Measurements from ENCODE around the gene SERPINA1. TPM values are rescaled to one million over a fixed set of nuclear protein-coding genes. Genes with fewer than 3 reads are reported as not detected.

SERPINA1 gene
- total RNA-seq, 6 experiments from 2014 or later: 0.07 to 0.40 (median 0.17) TPM; not detected in 3

GRCh38 chr14:94377866-94378470, 10.4 kb downstream of the SERPINA1 start:
- no peak for DNase-seq
- Mint-ChIP-seq H3K27ac (no peak overlapping the region), H3K4me3 (no peak overlapping the region), H3K4me1 (ENCODE audit: low read depth) (peaks cover 24% of the 10 kb centered on the region), H3K36me3 (ENCODE audit: low read depth) (no peaks in the 10 kb centered on the region; the same call in none of the 2 replicates), H3K27me3 (ENCODE audit: insufficient read depth) (peaks cover 12% of the 10 kb centered on the region), H3K9me3 (peaks cover 32% of the 10 kb centered on the region)
- TF ChIP-seq CTCF (IDR thresholded peaks at IDR 0.05): no peak

- DNase-seq: no peak
- Mint-ChIP-seq H3K4me3 (no peak overlapping the region), H3K4me1 (ENCODE audit: low read depth) (peaks cover 31% of the 10 kb centered on the region), H3K27me3 (ENCODE audit: insufficient read depth) (peaks cover 12% of the 10 kb centered on the region), H3K9me3 (peaks cover 35% of the 10 kb centered on the region), H3K27ac (no peak overlapping the region), H3K36me3 (ENCODE audit: low read depth) (no peaks in the 10 kb centered on the region; the same call in none of the 2 replicates)
- TF ChIP-seq CTCF (IDR thresholded peaks at IDR 0.05): no peak
Observed at GRCh38 chr14:94376976-94377865, 11.2 kb downstream of the SERPINA1 start.

- Mint-ChIP-seq H3K27me3 (ENCODE audit: insufficient read depth) (peaks cover 12% of the 10 kb centered on the region), H3K4me1 (ENCODE audit: low read depth) (peaks cover 31% of the 10 kb centered on the region), H3K36me3 (ENCODE audit: low read depth) (no peaks in the 10 kb centered on the region; the same call in none of the 2 replicates), H3K9me3 (peaks cover 37% of the 10 kb centered on the region), H3K4me3 (no peak overlapping the region), H3K27ac (no peak overlapping the region)
- DNase-seq: no peak
- TF ChIP-seq CTCF (IDR thresholded peaks at IDR 0.05): no peak
Observed at GRCh38 chr14:94376108-94376975, 12.1 kb downstream of the SERPINA1 start.

- no peaks in the 10 kb centered on the region; the same call in none of the 2 replicates for H3K36me3 Mint-ChIP-seq (ENCODE audit: low read depth)
- H3K27ac Mint-ChIP-seq: no peak overlapping the region
- H3K4me1 Mint-ChIP-seq (ENCODE audit: low read depth): peaks cover 31% of the 10 kb centered on the region
- peaks cover 42% of the 10 kb centered on the region for H3K9me3 Mint-ChIP-seq
- H3K4me3 Mint-ChIP-seq: no peak overlapping the region
- DNase-seq: no peak
- peaks cover 10% of the 10 kb centered on the region for H3K27me3 Mint-ChIP-seq (ENCODE audit: insufficient read depth)
- TF ChIP-seq CTCF (IDR thresholded peaks at IDR 0.05): no peak
Observed at GRCh38 chr14:94375552-94376107, 12.8 kb downstream of the SERPINA1 start.

- H3K36me3 Mint-ChIP-seq (ENCODE audit: low read depth): no peaks in the 10 kb centered on the region; the same call in none of the 2 replicates
- TF ChIP-seq CTCF (IDR thresholded peaks at IDR 0.05): no peak
- no peak overlapping the region for H3K27ac Mint-ChIP-seq
- H3K27me3 Mint-ChIP-seq (ENCODE audit: insufficient read depth): peaks cover 10% of the 10 kb centered on the region; the same call in 1 of the 2 replicates
- no peak overlapping the region for H3K4me3 Mint-ChIP-seq
- peaks cover 31% of the 10 kb centered on the region for H3K4me1 Mint-ChIP-seq (ENCODE audit: low read depth)
- no peak for DNase-seq
- H3K9me3 Mint-ChIP-seq: peaks cover 38% of the 10 kb centered on the region
Observed at GRCh38 chr14:94374749-94375260, 13.6 kb downstream of the SERPINA1 start.
